Inflammatory macrophage (primary cell): ENCODE data around the gene ACOT11.

Experiments
- DNase-seq, 2 donors: peaks; one replicate each; pipeline ENCODE4 v3.0.0-alpha.2; 2020 to 2022

ACOT11 gene

GRCh38 chr1:54537611-54538010 lies 10.4 kb upstream of the ACOT11 start:
- no peak for DNase-seq

DNA sequence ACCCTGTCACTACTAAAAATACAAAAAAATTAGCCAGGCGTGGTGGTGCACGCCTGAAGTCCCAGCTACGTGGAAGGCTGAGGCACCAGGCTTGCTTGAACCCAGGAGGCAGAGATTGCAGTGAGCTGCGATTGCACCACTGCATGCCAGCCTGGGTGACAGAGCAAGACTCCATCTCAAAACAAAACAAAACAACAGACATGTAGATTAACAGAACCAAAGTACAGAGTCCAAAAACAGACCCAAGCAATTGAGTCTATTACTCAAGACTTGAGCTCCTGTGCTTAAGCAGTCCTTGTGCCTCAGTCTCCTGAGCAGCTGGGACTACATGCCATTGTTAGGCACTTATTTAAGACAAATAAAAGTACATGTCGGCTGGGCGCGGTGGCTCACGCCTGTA lies 9.5 kb upstream of the ACOT11 start:
- no peak for DNase-seq

DNA sequence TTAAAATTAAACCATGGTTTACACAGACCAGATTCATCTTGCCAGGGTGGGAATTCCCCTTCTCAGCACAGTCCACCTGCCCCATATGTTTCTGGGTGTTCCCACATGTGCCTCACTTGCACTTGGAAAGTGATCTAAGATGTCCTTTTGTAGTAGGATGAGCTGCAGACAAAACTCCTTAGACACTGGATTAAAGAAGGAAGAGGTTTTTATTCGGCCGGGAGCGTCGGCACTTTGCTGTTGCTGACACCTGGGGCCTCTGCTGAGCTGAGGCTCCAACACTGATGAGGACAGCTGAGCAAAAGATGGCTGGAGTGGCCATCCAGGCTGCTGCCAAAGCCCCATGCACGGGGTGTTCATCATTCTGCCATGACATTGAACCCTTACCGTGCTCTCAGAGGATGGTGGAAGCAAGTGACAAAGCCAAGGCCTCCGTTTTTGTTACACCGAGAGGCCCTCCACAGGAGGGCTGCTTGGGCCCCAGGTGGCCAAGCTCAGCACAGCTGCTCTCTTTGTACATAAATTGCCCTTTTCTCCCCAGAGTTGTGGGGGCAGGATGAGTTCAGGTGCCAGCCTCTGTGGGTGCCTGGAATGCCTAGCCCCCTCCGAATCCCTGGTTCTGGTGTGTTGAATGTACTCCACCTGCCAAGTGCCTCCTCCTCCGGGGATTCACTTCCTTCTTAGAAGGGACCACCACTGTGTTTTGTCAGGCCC lies 7.3 kb upstream of the ACOT11 start:
- no peak for DNase-seq

- DNase-seq, result peak; percentile 74 to 81
Measured at GRCh38 chr1:54542120-54542961, 5.7 kb upstream of the ACOT11 start.

GRCh38 chr1:54542962-54543539 lies 5.0 kb upstream of the ACOT11 start:
- peak; percentile 60 to 68 for DNase-seq

- peak; percentile 68 to 80 for DNase-seq
Measured at GRCh38 chr1:54543729-54544496, 4.1 kb upstream of the ACOT11 start.

- peak; percentile 17 to 26 for DNase-seq
Measured at GRCh38 chr1:54545916-54546635, 2.0 kb upstream of the ACOT11 start.

DNA sequence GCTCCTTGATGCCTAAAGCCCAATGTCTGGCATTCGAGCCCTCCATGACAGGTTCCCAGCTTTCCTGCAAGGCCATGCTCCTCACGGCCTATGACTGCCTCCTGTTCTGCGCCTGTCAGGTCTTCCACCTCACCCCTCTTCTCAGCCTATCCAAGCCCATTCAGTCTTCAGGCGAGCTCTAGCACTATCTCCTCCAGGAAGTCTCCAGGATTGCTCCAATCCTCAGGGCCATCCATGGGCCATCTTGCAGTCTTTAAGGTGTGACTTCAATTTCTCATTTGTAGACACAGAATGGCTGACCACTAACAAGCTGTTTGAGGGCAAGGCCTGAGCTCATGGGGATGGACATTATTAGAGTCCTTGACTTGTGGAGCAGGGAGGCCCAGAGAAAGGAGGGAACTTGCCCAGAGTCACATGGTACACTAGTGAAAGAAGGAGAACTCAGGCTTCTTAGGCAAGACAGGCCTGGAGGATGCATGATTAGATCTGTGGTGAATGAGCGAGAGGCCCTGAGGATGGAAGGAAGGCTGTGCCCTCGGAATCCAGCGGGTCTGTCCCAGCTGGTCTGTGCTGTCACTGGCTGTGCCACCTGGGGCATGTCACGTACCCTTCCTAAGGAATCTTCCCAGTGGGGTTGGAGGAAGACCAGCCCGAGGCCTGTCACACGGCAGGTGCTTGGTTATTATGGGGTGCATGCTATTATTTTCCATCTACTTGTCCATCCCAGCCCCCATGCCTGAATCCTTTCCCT lies 1.2 kb upstream of the ACOT11 start:
- DNase-seq, result peak; percentile 81 to 82

- DNase-seq, result no peak
Measured at GRCh38 chr1:54548389-54549044, 489 bp downstream of the ACOT11 start.

GRCh38 chr1:54549181-54549924 lies 1.3 kb downstream of the ACOT11 start:
- DNase-seq, result no peak

- no peak for DNase-seq
Measured at GRCh38 chr1:54551891-54552290, 3.9 kb downstream of the ACOT11 start.

DNA sequence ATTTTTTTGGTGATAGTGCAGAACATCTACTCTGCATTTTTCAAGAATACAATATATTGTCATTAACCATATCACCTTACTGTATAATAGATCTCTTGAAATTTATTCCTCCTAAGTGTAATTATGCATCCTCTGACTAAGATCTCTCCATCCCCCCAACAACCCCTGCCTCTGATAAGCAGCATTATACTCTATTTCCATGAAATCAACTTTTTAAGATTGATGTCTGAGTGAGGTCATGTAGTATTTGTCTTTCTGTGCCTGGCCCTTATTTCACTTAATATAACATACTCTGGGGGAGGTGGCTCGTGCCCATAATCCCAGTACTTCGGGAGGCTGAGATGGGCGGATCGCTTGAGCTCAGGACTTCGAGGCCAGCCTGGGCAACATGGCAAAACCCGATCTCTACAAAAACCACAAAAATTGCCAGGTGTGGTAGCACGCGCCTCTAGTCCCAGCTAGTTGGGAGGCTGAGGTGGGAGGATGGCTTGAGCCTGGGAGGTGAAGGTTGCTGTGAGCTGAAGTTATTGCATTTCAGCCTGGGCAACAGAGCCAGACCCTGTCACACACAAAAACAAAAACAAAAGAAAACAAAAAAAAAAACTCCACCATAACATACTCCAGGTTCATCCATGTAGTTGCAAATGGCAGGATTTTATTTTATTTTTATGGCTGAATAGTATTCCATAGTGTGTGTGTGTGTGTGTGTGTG lies 5.7 kb downstream of the ACOT11 start:
- no peak for DNase-seq

DNA sequence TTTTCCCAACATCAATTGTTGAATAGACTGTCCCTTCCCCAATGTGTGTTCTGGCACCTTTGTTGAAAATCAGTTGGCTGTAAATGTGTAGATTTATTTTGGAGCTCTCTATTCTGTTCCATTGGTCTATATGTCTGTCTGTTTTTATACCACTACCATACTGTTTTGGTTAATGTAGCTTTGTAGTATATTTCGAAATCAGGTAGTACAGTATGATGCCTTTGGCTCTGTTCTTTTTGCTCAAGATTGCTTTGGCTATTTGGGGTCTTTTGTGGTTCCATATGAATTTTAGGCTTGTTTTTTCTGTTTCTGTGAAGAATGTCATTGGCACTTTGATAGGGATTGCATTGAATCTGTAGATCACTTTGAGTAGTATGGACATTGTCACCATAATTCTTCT lies 8.1 kb downstream of the ACOT11 start:
- no peak for DNase-seq

DNA sequence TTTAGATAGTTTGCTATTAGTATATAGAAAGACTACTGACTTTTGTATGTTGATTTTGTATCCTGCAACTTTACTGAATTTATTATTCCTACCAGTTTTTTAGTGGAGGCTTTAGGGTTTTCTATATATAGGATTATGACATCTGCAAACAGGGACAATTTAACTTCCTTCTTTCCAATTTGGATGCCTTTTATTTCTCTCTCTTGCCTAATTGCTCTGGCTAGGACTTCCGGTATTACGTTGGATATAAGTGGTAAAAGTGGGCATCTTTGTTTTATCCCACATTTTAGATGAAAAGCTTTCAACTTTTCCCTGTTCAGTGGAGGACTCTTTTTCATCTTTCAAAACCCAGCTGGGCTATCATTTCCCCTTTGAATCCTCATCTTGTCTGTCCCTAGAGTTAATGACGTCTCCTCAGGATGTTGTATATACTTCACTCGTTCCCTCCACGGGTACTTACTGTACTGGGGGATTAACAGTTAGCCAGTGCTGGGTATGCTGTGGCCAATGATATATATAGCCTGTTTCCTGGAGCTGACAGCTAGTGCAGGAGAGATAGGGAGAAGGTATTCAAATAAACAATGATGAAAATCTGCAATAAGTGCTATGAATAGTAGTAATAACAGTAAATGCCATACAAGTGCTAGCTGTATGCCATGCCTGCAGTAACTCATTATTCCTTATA lies 9.8 kb downstream of the ACOT11 start:
- DNase-seq, result peak; percentile 55 to 70

GRCh38 chr1:54558434-54559030 lies 10.5 kb downstream of the ACOT11 start:
- DNase-seq, result no peak

DNA sequence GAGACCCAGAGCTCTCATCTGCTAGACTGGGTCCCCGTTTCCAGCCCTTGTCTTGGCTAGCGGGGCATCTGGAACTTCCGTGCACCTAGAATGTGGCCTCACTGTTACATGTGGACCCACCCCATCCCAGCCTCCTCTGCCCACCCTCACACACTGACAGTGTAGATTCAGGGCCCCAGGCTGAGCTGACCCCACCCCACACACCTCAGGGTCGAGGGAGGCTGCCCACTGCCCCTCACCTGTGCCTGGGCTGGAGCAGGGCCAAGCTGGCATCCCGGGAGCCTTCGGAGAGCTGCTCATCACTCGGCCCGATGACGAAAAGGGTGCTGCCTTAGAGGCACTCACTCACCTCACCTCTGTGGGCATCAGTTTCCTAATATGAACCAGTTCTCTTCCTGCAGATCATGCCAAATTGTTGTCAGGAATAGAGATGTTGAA lies 11.1 kb downstream of the ACOT11 start:
- no peak for DNase-seq

GRCh38 chr1:54559771-54560231 lies 11.8 kb downstream of the ACOT11 start:
- no peak for DNase-seq
